Endothelial cell of umbilical vein (primary cell): ENCODE results near the gene DNAJC3.

Source experiments
- CTCF ChIP-seq, 2 donors: IDR thresholded peaks; 1 replicate in 1 of 2; 2 replicates in 1 of 2; pipeline ENCODE4 v1.5.1; 2011; ENCODE audit warnings: low read length in 2 of 2, mild to moderate bottlenecking in 2 of 2, moderate library complexity in 2 of 2, control low read depth in 1 of 2, inconsistent platforms in 1 of 2, low read depth in 1 of 2; ENCODE audit not compliant: insufficient read depth in 1 of 2; ENCODE audit errors: extremely low read depth in 1 of 2
- MAX ChIP-seq: IDR thresholded peaks from 2 replicates; pipeline ENCODE4 v1.6.1; 2011; ENCODE audit not compliant: insufficient read depth, insufficient read length
- POLR2AphosphoS5 ChIP-seq: IDR thresholded peaks from 2 replicates; pipeline ENCODE4 v1.6.1; 2012; ENCODE audit warnings: low read depth, mild to moderate bottlenecking, control low read depth, low read length, moderate library complexity; ENCODE audit not compliant: insufficient read depth

- no peak for TF ChIP-seq CTCF (IDR thresholded peaks at IDR 0.05; ENCODE audit: extremely low read depth in 1 of 2, insufficient read depth in 1 of 2, low read depth in 1 of 2, low read length in 2 of 2)
- no peak for TF ChIP-seq POLR2AphosphoS5
- TF ChIP-seq MAX = no peak
Observed at GRCh38 chr13:95781016-95781415, 104.1 kb downstream of the DNAJC3 start.
